ENCODE data around the gene GRID1.
"Not testable (repeated sequence)": the region's sequence is repeated elsewhere in the genome, so short reads cannot be mapped to it uniquely, and the experiment has no call there.

Gene GRID1

DNA sequence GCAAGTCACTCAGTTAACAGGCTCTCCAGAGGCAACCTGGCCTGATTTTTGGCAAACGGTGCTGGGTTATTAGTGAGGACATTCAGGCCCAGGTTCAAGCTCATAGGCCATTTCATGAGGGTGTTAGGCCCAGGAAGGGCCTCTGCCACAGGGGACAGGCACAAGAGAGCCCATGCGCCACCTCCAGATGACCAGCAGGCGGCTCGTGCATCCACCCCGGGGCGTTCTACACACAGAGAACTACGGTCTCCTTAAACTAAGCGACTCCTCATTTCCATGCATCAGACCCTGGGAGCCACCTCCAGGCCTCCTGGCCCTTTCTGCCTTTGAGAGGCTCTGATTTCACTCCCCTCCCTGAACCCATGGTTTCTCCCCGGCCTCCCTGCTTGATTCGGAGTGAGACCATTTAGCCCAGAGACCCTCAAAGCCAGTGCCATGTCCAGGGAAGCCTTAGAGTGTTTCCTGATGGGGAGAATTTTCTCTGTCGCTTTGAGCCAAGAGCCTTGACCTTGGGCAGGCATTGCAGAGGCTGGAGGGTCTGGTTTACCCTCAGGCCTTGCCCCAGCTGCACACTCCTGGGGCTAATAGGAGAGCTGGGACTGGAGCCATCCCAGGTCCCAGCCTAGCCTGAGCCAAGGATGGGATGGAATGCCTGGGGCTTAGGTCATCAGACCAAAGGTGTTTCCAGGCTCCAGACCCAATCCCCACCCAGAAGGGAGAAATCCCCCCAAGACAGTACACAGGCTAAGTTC lies 188.0 kb downstream of the GRID1 start:
- DNase-seq: peak; percentile 51

- DNase-seq: no peak
Measured at GRCh38 chr10:86177537-86178155, 188.9 kb downstream of the GRID1 start.

- DNase-seq: no peak
Measured at GRCh38 chr10:86176850-86177536, 189.6 kb downstream of the GRID1 start.

DNA sequence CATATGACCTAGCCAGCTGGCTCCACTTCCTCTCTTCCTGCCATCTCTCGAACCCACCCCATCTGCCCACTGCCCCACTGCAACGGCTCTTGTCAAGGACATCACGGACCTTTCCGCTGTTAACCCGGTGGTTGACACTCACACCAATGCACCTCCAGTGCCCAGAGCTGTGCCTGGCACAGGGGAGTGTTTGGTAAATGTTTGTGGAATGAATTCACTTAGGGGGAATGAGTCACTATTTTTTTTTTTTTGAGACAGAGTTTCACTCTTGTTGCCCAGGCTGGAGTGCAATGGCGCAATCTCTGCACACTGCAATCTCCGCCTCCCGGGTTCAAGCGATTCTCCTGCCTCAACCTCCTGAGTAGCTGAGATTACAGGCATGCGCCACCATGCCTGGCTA lies 191.1 kb downstream of the GRID1 start:
- DNase-seq: not testable (repeated sequence)

DNA sequence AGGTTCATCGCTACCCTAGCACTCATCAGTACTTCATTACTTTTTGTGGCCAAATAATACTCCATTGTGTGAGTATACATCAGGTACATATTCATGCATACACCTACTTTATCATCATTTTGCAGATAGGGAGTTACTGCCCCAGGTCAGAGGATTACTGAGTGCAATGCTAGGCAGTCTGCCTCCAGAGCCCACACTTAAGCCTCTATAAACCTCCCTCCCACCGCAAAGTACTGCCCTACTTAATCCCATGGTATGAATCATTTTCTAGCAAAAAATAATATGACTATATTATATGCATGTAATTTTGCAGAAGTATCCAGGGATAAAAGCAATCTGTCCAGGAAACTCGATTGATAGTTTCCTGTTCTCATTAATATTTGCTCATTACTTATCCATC lies 194.3 kb downstream of the GRID1 start:
- no peak for DNase-seq

- DNase-seq: no peak
Measured at GRCh38 chr10:86170255-86171108, 196.1 kb downstream of the GRID1 start.

DNA sequence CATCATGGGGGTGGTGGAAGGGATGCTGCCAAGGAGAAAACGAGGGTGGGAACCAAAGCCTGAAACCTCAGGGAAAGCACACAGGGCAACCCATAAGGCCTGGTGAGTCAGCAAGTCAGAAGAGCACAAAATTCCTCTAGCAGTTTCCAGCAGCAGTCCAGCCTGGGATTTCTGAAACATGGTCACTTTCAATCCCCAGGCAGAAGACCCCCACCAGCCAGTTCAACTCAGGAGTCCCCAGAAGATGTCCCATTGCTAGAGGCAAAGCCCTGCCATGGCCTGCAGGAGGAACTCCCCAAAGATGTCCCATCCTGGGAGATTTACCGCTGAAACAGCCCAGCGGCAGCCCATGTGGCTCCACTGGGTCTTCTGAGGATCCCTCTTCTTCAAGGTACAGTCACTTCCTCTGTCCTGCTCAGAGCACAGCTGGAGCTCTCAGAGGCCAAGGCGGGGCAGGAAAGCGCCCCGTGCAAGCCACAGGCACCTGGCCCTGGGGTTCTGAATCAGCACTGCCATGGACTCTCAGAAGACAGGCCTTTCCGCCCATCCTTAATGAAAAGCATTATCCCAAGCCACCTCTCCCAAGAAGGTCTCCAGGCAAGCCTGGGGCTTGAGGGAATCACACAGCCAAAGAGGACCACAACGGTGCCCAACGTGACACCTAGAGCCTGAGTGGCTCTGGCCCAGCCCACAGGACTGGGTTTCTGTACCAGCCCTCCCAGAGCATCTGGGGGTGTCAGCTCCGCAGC lies 196.9 kb downstream of the GRID1 start:
- no peak for DNase-seq

- no peak for DNase-seq
Measured at GRCh38 chr10:86169066-86169465, 197.5 kb downstream of the GRID1 start.

GRCh38 chr10:86168256-86168655 lies 198.3 kb downstream of the GRID1 start:
- DNase-seq: no peak

GRCh38 chr10:86167762-86168128 lies 198.8 kb downstream of the GRID1 start:
- DNase-seq: no peak

- DNase-seq: no peak
Measured at GRCh38 chr10:86167121-86167761, 199.4 kb downstream of the GRID1 start.

DNA sequence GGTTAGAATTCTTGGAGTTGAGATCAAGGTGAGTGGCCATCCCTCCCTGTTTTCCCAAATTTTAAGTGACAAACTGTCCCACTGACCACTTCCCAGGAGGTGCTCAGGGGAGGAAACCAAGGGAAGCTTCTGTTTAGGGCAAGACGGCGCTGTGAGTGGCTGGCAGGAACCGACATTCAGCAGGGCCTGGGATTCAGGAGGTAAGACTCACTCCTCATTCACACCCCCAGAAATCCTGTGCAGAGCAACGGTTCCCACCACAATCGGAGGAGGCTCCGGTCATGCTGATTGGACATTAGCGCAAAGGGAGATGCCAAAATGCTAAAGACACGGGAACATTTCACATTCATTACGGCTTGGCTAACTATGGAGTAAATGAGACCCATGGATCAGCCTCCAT lies 200.9 kb downstream of the GRID1 start:
- DNase-seq: no peak

DNA sequence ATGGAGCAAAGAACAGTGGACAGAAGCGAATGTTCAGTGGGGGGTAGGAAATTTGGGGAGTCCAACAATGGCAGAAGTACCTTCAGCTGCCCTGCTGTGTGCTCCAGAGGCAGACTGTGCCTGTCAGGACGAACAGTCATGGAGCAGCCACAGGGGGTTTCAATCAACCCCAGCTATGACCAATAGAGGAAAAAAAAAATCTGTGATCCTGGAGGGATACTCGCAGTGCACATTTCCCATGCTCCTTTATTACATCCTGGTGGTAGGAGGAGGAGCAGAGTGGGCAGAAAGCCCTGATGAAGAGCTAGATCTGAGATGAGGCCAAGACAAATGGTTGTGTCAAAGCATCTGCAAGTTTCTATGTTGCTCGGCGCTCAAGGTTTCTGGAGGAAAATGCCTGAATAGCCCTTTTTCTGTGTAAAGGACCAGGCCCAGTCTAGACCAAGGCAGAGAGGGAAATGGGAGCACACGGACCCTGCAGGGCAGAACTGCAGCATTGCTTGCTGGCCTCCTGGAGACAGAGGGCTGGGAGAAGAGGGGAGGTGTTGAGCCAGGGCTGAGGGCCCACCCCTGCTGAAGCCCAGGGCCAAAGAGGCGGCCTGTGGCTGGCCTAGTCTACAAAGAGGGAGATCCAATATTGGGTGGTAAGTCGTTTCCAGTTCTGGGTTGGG lies 201.5 kb downstream of the GRID1 start:
- DNase-seq: no peak

DNA sequence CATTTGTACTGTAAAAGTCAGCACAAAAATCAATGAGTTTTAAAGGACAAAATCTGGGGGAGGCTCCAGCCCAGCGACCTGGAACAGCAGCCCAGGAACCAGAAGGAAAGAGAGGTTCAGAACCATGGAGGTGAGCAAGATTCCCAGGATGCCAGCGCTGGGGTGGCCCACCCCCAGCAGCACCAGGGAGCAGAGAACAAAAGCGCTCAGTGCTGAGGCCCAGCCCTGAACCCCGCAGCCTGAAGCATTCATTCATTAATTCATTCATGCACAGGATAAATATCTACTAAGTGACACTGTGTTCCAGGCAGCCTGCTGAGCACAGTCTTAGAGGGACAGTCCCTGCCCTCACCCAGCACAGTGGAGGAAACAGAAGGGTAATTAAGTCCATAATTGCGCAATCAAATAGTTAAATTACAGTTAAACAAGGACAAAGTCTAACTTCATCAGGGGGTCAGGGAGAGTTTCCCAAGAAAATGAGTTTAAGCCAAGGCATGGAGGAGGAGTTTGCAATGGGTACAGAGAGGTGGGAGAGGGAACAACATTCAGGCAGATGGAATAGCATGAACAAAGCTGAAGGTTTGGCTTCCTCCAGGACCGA lies 202.3 kb downstream of the GRID1 start:
- DNase-seq: no peak

- DNase-seq: no peak
Measured at GRCh38 chr10:86163522-86164173, 202.9 kb downstream of the GRID1 start.

- no peak for DNase-seq
Measured at GRCh38 chr10:86162696-86163400, 203.7 kb downstream of the GRID1 start.

DNA sequence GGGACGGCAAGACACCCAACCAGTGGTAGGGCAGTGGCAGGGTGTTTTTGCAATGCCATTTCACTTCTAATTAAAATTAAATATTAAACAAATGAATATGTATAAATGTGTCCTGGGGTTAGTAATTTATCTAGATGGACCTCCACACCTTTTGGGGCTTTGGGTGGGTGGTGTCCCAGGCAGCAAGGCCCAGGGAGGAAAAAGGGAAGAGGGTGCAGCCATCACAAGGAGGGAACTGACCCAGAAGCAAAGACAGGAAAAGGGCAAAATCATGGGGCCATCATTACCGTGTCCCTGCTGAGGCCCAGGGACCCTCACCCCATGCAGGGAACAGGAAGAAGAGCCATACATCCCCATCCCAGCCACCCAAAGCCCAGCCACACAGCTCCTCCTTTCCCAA lies 204.6 kb downstream of the GRID1 start:
- no peak for DNase-seq

DNA sequence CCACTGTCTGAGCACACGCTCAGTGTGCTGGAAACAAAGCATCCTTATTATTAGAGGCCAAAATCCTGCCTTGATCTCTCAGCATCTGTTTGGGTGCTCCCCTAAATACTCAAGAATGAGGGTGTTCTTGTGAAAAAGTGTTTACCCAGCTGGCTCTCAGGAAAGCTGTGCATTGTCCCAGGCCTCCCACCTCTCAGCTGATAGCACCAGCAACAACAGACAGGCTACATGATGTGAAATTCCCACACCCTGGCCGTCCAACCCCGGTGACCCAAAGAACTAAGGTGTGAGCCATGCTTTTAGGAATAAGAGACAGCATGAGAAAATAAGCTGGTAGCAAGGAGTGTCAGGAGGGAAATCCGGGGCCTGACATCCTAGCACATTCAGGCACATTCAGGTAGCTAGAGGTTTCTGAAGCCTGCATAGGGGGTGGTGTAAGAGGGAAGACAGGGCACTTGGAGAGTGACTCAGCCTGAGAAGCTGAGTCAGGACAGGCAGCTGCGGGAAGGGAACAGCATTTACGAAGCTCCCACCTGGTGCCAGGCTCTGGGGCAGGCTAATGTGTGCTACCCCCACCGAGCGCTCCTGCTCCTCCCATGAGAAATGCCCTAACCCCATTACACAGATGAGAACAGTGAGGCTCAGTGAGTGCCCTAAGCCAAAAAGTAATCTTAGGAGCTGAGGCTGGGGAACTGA lies 205.6 kb downstream of the GRID1 start:
- DNase-seq: no peak

- no peak for DNase-seq
Measured at GRCh38 chr10:86159797-86160196, 206.8 kb downstream of the GRID1 start.

Measured in RPMI8226 (cell line).